Measurements from ENCODE around the gene CLIP4.

DNA sequence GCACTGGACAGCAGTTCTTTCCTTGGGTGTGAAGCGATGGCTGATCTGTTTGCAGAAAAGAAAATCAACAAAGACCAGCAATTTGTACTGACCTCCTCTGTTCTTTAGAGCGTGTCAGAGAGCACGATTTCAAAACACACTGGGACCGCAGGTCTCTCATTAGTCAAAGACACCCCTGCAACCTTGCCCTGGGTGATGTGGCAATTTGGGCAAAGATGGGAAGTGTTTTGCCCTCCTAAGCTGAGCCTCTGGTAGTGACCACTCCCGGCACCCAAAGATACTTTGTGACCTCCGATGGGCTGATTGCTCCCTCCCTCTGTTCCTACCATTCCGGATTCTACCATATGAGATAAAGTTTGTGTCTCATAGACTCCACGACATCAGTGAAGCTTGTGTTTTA, 18.2 kb upstream of the CLIP4 start:
- TF ChIP-seq, protein P1, sequence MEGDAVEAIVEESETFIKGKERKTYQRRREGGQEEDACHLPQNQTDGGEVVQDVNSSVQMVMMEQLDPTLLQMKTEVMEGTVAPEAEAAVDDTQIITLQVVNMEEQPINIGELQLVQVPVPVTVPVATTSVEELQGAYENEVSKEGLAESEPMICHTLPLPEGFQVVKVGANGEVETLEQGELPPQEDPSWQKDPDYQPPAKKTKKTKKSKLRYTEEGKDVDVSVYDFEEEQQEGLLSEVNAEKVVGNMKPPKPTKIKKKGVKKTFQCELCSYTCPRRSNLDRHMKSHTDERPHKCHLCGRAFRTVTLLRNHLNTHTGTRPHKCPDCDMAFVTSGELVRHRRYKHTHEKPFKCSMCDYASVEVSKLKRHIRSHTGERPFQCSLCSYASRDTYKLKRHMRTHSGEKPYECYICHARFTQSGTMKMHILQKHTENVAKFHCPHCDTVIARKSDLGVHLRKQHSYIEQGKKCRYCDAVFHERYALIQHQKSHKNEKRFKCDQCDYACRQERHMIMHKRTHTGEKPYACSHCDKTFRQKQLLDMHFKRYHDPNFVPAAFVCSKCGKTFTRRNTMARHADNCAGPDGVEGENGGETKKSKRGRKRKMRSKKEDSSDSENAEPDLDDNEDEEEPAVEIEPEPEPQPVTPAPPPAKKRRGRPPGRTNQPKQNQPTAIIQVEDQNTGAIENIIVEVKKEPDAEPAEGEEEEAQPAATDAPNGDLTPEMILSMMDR (IDR thresholded peaks at IDR 0.05; ENCODE audit: low read depth, low read length, poor library complexity, severe bottlenecking) = no peak
- TF ChIP-seq EZH2phosphoT487 (IDR thresholded peaks at IDR 0.05; ENCODE audit: borderline replicate concordance, low read length) = no peak
